IPS-11a (cell line): Measurements from ENCODE around the gene BCS1L.

Experiments used
- H3K4me3 ChIP-seq: one replicate; pipeline ENCODE4 v1.5.1; 2013; ENCODE audit warnings: low read depth, low read length, control low read depth

Gene BCS1L, protein sequence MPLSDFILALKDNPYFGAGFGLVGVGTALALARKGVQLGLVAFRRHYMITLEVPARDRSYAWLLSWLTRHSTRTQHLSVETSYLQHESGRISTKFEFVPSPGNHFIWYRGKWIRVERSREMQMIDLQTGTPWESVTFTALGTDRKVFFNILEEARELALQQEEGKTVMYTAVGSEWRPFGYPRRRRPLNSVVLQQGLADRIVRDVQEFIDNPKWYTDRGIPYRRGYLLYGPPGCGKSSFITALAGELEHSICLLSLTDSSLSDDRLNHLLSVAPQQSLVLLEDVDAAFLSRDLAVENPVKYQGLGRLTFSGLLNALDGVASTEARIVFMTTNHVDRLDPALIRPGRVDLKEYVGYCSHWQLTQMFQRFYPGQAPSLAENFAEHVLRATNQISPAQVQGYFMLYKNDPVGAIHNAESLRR

DNA sequence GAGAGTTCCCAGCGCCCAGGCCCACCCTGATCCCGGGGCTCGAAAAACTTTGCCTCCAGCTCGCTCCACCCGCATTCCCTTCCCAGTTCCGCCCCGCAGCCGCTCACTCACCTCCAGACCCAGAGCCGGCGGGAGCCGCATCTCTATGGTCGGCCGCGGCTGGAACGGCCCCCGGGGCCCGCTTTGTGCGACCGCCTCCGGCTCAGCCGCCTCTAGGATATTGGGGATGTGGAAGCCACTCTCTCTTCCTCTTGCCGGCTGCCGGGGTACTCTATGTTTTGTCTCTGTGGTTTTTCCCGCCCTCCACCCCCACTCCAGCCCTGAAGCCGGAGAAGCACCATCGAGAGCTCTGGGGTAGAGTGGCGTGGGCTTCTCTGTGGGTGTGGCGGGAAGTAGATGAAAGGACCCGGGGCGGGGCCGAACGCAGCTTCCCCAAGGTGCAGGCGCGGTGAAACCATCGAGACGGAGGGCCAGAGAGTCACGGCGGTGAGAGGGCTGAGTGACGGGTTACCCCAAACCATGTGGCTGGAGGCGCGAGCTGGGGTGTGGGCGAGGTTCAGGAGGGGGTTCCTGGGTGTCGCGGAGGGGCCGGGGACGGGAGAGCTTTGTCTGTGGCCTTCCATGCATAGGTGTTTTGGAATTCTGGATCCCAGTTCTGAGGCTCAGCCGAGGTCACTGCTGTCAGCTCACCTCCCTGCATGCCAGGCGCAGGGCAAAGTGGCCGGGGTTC is at the start of gene BCS1L, which contains the start of gene ZNF142:
Gene BCS1L (plus strand): TSS at position 426 of the 730 bp plus-strand sequence. CDS start 1,305 bp downstream, outside the sequence.
Gene ZNF142 (minus strand): TSS at position 366 of the 730 bp plus-strand sequence. CDS start 3,194 bp downstream, outside the sequence.
- peak within 1 kb of the TSS; percentile 93 for H3K4me3 ChIP-seq

DNA sequence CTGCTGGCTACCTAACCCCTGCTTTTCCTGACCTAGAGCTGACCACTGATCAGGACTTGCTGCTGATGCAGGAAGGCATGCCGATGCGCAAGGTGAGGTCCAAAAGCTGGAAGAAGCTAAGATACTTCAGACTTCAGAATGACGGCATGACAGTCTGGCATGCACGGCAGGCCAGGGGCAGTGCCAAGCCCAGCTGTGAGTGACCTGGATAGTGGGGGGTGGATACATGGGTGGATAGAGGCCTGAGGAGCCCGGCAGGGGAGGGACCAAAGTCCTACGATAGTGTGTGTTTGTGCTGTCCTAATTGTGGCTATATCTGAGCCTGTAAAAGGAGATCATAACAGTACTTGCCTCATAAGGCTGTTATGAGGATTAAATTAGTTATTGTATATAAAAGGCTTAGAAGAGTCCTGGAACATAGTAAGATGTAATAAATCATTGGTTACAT is 43.6 kb upstream of the BCS1L start:
- H3K4me3 ChIP-seq: no peak overlapping the region

DNA sequence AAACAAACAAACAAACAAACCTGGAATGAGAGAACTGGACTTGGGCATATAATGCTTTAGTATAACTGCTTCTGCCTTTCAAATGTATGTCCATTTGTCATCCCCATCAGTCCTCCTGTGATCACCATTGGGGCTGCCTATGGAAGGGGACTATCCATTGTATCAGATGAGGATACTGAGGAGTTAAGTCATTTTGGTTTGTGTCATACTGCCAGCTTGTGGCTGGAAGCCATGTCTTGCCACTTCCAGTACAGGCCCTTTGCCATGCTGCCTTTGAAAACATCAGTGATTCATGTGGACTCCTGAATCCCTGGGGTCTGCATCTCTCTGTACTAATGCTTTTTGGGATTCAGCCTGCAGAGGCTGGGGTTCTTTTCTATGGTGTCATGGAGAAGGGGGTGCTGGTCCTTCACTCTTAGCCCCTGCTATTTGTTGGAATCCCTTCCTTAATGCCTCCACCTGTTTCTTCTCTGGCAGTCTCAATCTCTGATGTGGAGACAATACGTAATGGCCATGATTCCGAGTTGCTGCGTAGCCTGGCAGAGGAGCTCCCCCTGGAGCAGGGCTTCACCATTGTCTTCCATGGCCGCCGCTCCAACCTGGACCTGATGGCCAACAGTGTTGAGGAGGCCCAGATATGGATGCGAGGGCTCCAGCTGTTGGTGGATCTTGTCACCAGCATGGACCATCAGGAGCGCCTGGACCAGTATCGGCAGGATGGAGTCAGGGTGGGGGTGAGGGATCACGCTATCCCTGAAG is 41.2 kb upstream of the BCS1L start:
- no peak overlapping the region for H3K4me3 ChIP-seq

DNA sequence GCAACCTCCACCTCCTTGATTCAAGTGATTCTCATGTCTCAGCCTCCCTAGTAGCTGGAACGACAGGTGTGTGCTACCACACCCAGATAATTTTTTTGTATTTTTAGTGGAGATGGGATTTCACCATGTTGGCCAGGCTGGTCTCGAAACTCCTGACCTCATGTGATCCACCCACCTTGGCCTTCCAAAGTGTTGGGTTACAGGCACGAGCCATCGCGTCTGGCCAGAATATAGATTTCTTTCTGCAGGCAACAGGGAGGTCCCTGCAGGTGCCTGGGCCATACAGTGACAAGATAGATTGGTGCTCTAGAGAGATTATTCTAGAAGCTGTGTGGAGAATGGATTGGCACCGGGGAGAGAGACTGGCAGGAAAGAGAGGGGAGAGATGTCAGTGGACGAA is 38.5 kb upstream of the BCS1L start:
- no peak overlapping the region for H3K4me3 ChIP-seq

DNA sequence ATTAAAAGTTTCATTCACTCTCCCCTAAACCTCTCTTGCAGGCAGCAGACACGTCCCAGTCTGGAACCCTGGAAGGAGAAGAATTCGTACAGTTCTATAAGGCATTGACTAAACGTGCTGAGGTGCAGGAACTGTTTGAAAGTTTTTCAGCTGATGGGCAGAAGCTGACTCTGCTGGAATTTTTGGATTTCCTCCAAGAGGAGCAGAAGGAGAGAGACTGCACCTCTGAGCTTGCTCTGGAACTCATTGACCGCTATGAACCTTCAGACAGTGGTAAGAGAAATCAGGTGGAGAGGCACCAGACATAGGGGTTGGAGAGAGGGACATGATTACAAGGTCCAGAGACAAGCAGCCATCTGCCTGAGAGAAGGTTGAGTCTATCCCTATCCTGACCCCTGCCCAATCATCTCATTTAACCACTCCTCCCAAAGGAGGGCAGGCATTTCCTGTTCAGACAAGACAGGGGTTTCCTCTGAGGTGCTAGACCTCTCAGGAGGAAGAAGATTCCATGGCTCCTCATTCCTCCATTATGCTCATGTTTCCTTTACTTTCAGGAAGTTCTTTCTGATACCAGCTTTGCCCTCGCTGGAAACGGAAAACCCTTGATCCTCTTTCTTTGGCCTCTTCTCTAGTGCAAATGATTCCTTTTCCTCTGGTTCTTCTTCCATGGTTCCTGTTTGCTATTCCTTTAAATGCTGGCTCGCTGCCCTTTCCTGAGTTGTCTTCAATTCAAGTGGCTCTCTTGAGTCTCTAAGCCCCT is 36.7 kb upstream of the BCS1L start:
- H3K4me3 ChIP-seq: no peak overlapping the region

DNA sequence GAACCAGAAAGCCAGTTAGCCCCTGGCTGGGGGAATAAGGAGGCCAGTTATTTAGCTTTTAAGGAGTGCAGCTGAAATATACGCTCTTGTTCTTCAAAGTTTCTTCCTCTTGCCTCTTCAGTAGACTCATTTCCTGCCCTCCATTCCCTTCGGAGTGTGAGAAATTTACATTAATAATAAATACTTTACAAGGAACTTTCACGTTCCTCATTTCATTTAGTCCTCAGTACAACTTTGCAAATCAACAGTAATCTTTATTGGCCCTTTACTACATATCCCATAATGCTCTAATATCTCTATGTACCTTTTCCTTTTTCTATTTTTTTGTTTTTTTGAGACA is 36.1 kb upstream of the BCS1L start:
- no peak overlapping the region for H3K4me3 ChIP-seq

DNA sequence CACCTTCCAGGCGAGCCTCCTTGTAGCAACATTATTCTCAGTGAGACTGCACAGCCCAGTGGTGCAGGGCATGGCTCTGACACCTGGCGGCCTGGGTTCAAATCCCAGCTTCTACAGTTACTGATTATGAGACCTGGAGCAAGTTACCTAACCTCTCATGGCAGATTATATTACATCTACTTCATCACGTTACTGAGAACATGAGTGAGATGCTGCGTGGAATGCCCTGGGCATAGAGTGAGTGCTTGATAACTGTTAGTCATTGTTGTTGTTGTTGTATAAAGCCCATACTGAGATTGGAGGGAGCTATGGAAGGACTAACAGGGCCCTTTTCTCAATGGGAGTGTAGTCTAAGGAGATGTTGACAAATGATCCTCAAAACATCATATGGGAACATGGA is 33.1 kb upstream of the BCS1L start:
- H3K4me3 ChIP-seq: no peak overlapping the region

DNA sequence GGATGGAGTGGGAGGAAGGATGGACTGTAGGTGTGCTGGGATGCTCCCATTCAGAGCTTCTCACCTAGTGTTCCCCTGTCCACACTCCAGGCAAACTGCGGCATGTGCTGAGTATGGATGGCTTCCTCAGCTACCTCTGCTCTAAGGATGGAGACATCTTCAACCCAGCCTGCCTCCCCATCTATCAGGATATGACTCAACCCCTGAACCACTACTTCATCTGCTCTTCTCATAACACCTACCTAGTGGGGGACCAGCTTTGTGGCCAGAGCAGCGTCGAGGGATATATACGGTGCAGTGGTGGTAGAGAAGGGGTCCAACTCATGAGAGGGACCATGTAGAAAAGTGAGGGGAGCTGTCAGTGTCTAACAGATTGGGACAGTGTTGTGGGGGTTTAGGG is 31.5 kb upstream of the BCS1L start:
- no peak overlapping the region for H3K4me3 ChIP-seq

DNA sequence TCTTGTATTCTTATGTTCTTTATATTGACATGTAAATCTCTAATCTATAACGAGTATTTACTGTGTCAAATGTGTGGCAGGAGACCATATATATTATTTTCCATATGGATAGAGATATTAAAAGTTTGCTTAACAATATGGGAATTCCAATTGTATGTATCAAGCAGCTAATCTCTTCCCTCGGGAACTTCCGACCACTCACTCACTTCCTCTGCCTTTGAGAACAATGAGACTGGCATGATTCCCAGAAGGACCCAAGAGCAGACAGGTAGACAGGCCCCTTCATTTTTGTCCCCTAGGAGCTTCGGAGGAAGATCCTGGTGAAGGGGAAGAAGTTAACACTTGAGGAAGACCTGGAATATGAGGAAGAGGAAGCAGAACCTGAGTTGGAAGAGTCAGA is 27.6 kb upstream of the BCS1L start:
- no peak overlapping the region for H3K4me3 ChIP-seq

DNA sequence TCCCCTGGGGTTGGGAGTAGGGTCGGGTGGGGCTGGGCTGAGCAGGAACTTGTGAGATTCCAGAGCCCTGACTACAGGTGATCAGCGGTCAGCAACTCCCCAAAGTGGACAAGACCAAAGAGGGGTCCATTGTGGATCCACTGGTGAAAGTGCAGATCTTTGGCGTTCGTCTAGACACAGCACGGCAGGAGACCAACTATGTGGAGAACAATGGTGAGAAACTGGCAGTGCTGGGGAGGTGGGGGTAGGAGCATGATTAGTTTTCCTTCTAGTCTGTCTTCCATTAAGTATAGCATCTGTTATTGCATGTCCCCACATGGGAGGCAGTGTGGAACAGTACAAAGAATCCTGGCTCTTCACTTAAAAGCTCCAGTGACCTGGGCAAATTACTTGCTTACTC is 23.8 kb upstream of the BCS1L start:
- no peak overlapping the region for H3K4me3 ChIP-seq

DNA sequence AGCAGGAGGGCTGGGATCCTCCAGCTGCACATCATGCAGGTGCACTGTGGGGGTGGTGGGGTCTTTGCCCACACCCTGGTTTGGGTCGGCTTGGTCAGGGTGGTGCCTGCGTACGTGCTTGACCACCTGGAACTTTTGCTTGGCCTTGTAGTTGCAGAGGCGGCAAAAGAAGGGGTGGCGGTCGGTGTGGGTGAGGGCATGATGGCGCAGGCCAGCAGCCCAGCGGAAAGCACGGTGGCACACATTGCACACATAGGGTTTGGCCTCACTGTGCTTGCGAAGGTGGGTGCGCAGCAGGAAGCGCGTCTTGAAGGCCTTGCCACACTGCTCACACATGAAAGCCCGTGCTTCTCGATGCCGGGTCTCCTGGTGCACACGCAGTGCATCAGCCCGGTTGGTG is 21.1 kb upstream of the BCS1L start:
- H3K4me3 ChIP-seq: no peak overlapping the region

DNA sequence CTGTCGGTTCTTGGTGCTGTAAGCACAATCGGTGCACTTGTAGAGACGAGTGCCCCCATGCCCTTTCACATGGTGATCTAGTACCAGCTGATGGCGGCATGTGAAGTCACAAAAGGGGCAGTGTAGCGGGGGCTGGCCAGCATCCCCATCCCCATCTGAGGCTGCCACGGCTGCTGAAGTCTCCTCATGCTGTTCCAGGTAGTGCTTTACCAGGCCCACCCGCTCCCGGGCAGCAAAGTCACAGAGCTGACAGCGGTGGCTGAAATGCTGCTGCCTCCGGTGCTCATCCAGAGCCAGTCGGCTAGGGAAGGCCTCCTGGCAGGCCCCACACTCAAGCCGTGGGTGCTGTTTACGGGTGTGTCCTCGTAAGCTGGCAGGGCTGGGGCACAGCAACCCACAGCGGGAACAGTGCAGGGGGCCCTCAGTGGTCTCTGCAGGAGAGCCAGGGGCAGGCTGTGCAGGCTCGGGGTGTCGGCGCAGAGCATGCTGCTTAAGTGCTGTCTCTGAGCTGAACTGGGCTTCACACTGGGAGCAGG is 17.3 kb upstream of the BCS1L start:
- H3K4me3 ChIP-seq: no peak overlapping the region

DNA sequence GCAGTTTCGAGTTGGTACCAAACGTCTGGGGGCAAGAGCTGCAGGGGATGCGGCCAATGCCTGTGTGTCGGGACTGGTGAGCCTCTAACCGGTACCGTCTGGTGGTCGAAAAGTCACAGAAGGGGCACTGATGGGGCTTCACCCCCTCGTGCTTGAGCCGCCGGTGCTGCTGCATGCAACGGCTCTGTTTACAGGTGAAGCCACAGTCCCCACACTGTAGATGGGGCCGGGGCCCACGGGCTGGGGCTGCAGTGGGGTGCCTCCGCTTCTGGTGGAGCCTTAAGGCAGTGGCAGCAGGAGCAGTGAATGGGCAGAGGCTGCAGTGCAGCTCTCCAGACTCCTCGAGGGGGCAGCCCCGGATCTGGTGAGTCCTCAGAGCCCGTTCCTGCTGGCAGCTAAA is 16.7 kb upstream of the BCS1L start:
- H3K4me3 ChIP-seq: no peak overlapping the region

DNA sequence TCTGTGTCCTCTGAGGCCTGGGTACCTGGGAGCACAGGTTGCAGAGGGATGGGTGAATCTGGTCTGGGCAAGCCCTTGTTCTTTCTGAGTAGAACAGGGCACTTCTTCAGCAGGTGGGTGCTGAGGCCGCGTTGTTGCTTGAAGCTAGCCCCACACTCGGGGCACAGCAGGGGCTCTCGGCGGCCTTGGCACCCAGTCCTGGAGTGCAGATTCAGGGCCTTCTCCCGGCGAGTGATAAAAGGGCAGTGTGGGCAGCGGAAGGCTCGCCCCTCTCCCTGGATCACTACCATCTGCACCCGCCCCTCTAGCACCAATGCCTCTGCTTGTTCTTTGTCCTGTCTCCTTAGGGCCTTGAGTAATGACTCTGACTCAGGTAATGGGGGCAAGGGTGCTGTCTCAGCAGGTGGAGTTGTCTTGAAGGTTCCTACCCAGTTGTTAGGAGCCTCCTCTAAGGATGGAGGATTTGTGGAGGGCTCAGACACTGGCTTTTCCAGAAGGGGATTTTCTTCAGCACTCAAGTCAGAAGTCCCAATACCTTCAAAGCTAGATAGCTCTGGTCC is 15.7 kb upstream of the BCS1L start:
- H3K4me3 ChIP-seq: no peak overlapping the region

DNA sequence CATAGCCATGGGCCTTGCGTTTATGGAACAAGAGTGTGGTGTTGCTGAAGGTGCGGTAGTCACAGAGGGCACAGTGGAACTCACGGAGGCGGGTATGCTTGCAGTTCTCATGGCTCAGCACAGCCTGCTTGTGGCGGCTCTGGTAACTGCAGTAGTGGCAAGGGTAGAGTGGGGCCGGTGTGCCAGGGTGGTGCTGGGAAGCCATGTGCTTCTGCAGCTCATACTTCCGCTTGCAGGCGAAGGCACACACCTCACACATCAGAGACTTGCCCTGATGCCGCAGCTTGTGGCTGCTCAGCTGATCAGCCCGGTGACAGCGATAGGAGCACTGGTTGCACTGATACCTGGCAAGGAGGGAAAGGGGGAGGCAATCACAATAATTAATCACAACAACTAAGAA is 14.8 kb upstream of the BCS1L start:
- H3K4me3 ChIP-seq: no peak overlapping the region

DNA sequence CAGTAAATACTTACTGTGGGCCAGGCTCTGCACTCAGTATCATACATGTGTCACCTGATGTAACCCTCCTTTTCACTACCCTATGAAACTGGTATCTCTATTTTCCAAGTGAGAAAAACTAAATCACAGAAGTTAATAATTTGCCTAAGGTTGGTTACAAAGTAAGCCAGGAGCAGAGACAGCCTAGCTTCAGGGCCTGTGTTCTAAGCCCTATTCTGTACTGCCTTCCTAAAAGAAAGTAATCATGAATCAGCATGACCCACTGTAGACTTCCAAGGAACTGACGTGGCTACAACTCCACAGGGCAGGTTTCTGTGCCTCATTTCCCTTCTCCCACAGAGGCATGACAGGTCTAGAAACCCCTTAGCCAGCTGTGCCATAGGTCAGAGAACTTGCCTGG is 14.4 kb upstream of the BCS1L start:
- H3K4me3 ChIP-seq: no peak overlapping the region

DNA sequence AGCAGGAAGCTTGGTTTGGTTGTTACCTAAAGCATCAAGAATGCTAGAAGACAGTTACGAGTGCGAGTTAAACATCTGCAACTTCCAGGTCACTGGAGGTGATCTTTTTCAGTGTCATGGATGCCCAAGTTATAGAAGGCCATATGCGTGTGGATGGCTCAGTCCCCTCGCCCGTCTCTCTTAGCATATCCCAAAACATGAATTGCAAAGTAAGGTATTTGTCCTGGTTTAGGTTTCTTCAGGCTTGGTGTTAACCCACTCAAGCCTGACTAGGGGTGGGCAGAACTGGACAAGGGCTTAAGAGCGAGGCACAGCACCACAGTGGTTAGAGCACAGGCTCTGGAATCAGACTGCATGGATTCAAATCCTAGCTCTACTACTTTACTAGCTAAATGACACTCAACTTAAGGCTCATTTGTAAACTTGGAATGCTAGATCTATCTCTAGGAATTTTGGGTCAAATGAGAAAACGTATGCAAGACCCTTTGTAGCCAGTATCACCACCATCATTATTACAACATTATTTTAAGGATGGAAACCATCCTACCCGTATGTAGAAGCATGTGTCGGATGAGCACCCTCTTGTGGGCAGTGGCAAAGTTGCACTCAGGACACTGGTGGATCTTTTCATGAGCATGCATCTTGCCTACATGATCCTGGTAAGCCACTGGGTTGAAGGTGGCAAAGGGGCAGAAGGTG is 11.2 kb upstream of the BCS1L start:
- no peak overlapping the region for H3K4me3 ChIP-seq

DNA sequence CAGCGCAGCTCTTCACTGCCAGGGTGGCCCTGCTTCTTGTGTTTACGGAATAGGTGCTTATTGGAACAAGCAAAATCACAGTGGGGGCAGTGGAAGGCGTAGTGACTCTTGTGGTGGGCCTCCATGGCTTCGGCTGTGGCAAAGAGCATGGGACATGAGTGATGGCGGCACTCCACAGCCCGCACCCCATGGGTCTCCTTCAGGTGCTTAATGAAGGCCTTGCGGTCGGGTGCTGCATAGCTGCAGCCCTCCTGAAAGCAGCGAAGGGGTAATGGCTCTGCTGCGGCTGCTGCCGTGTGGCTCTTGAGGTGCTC is 10.7 kb upstream of the BCS1L start:
- H3K4me3 ChIP-seq: no peak overlapping the region

DNA sequence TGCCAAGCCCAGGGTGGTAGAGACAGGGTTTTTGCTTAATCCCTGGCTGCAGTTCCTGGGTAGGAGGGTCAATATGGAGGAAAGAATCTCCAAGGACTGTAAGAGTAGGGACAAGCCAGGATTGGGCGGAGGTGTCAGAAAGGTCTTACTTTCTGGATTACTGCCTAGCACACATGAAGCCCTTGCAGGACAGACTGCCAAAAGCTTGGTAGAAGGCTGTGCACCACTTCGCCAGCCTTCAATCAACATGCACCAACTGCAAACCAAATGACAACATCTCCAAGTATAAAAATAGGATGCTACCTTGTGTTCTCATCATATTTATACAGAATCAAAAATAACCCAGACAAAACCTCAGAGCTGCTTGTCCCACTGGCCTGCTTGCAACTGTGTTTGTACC is 3.7 kb upstream of the BCS1L start:
- no peak overlapping the region for H3K4me3 ChIP-seq
